AG09309 (cell line): Measurements from ENCODE around the gene PIAS4.
"Not testable (repeated sequence)": the region's sequence is repeated elsewhere in the genome, so short reads cannot be mapped to it uniquely, and the experiment has no call there.

ENCODE experiments used
- DNase-seq: peaks from one replicate; pipeline ENCODE4 v3.0.0-alpha.2; 2010; ENCODE audit warnings: low read depth
- H3K4me3 ChIP-seq: 2 replicates; pipeline ENCODE4 v1.5.1; 2011; ENCODE audit warnings: mild to moderate bottlenecking, low read depth, low read length, moderate library complexity; ENCODE audit not compliant: control insufficient read depth
- TF ChIP-seq, protein P1 (sequence below): IDR thresholded peaks from 2 replicates; pipeline ENCODE4 v1.5.1; 2011; ENCODE audit warnings: mild to moderate bottlenecking, low read depth, low read length, inconsistent platforms; ENCODE audit not compliant: insufficient read depth, control insufficient read depth; ENCODE audit errors: missing control alignments

Gene PIAS4

DNA sequence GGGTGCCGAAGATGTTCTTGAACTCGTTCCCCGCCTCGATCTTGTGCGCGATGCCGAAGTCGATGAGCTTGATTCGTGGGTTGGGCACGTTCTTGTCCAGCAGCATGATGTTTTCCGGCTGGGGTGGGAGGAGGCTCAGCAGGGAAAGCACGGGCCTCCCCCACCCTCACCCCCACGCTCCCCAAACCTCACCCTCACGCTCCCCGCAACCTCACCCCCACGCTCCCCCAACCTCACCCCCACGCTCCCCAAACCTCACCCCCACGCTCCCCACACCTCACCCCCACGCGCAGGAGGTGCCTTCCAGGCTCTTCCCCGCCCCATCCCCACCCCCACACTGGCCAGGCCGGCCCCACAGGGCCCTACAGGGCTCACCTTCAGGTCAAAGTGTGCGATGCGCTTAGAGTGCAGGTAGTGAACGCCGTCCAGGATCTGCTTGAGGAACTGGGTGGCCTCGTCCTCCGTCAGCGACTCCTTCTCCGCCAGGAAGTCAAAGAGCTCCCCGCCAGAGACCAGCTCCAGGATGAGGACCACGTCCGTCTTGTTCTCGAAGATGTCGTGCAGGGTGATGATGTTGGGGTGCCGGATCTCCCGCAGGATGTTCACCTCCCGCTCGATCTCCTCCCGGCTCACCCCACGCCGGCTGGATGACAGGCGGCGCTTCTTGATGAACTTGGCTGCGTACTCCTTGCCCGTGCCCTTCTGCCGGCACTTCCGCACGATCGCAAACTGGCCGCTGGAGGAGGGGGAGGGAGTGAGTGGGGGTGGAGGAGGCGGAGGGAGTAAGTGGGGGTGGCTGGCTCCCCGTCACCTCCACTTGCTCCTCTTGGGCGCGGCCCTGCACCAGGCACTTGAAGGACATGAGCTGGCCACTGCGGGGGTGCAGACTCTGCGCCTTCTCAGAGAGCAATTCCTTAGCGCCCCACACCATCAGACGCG, 43.0 kb upstream of the PIAS4 start:
- H3K4me3 ChIP-seq: no peak overlapping the region

GRCh38 chr19:3966051-3967017, 41.2 kb upstream of the PIAS4 start:
- no peak overlapping the region for H3K4me3 ChIP-seq
- TF ChIP-seq, protein P1, sequence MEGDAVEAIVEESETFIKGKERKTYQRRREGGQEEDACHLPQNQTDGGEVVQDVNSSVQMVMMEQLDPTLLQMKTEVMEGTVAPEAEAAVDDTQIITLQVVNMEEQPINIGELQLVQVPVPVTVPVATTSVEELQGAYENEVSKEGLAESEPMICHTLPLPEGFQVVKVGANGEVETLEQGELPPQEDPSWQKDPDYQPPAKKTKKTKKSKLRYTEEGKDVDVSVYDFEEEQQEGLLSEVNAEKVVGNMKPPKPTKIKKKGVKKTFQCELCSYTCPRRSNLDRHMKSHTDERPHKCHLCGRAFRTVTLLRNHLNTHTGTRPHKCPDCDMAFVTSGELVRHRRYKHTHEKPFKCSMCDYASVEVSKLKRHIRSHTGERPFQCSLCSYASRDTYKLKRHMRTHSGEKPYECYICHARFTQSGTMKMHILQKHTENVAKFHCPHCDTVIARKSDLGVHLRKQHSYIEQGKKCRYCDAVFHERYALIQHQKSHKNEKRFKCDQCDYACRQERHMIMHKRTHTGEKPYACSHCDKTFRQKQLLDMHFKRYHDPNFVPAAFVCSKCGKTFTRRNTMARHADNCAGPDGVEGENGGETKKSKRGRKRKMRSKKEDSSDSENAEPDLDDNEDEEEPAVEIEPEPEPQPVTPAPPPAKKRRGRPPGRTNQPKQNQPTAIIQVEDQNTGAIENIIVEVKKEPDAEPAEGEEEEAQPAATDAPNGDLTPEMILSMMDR: no peak
- no peak for DNase-seq

More for the DNA sequence above, 43.0 kb upstream of the PIAS4 start:
- no peak for DNase-seq
- TF ChIP-seq, protein P1: no peak

- not testable (repeated sequence) for H3K4me3 ChIP-seq, DNase-seq
Measured at GRCh38 chr19:3967983-3968382, 39.6 kb upstream of the PIAS4 start.

GRCh38 chr19:3968556-3969434, 38.7 kb upstream of the PIAS4 start:
- TF ChIP-seq, protein P1: no peak
- H3K4me3 ChIP-seq: peak overlapping the region; percentile 93
- peak; percentile 95 for DNase-seq

DNA sequence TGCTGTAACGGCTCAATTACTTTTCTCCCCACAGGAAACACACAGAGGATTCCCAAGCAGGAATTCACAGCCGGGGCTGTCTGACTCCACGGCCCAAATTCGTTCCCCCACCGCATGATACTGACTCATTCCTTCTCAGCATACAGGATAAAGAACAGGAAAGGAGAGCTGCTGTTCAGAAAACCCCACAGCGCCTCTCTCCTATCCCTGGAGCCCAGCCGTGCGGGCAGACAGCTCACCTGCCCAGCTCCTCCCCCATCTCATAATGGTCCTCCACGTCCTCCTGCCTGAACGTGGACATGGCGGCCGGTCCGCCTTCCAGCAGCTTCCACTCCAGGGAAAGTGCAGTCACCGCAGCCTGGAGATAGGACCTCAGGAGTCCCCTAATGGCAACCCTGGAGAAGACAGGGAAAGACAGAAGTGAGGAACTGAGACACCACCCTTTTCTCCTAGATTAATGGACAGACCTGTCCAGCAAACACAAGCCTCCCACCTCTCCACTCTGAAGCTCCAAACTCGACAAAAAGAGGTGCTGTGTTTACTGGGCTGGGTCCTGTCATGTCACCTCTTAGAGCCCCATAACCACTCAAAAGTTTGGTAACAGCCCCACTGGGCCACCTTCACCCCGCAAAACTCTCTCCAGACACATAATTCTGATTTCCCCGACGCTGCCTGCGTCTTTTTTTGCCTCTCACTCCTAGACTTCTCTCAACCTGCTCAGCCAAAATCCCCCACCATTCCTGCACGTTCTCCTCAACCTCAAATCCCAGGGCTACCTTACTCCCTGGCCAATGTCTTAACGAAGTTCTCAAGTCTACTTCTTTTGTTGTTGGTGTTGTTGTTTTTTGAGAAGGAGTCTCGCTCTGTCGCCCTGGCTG, 37.9 kb upstream of the PIAS4 start:
- TF ChIP-seq, protein P1: peak; percentile 42
- H3K4me3 ChIP-seq: peak overlapping the region; percentile 93
- DNase-seq: peak; percentile 49

DNA sequence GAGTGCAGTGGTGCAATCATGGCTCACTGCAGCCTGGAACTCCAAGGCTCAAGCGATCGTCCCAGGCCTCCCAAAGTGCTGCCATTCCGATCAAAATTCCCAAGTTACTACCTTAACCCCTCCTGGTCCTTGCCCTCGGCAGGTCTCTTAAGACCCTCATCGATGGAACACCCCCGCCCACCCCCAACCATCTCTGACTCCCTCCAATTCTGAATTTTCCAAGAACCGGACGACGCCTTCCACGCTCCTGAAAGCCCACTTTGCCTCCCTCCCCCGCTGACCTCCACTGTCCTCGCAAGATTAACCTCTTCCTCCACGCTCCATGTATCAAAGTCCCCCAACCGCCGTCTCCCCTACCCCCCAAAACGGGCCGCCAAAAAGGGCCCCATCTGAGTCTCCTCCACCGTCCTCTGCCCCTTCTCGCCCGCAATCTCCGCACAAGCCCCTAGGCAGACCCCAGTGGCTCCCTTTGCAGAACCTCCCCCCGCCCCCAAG, 37.2 kb upstream of the PIAS4 start:
- H3K4me3 ChIP-seq: peak overlapping the region; percentile 93
- no peak for DNase-seq
- TF ChIP-seq, protein P1: no peak
